GM21367 (cell line): Measurements from ENCODE around the gene ANXA1.
A peak's percentile ranks its signal among the peaks of the same experiment; 100 is the strongest.

Experiments used
- ATAC-seq: cut with Tn5 transposase; IDR thresholded peaks from one replicate; pipeline ENCODE4 v1.9.1; 2021; ENCODE audit not compliant: unreplicated experiment

Gene ANXA1, protein sequence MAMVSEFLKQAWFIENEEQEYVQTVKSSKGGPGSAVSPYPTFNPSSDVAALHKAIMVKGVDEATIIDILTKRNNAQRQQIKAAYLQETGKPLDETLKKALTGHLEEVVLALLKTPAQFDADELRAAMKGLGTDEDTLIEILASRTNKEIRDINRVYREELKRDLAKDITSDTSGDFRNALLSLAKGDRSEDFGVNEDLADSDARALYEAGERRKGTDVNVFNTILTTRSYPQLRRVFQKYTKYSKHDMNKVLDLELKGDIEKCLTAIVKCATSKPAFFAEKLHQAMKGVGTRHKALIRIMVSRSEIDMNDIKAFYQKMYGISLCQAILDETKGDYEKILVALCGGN

DNA sequence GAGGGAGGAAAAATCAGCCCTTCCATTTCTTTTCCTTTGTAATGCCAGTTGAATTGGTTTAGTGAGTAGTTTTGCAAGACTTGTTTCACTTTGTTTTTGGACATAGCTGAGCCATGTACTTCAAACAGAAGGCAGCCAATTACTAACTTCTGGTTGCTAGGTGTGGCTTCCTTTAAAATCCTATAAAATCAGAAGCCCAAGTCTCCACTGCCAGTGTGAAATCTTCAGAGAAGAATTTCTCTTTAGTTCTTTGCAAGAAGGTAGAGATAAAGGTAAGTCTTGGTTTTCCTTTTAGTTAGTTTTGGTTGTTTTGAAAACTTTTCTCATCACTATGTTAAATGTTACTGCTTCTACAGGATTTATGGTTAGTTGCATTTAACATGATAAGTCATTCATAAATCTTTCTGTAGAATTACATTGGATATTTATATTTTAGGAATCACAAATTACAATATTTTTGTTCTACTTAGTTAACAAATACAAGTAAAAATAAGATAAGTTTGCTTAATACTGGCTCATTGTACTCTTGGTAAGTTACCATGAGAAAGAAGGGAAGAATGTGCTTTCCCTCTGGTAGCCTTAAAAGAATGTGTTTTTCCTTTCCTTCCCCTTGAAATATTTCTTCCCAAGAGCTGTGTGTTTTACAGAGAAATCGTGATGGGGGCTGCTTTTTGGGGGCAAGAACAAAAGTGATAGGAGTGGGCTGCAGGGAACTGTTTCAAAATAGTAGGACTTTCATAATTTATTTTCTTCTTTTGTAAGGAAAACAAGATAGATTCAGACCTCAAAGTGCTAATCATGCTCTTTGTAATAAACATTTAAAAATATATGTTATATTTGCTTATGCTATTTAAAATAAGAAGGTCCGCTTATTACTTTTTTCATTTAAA, at the start of gene ANXA1:
TSS of gene ANXA1 (plus strand) at position 213 of the 890 bp plus-strand sequence. CDS start 6,671 bp downstream, outside the sequence.
- no peak for ATAC-seq

DNA sequence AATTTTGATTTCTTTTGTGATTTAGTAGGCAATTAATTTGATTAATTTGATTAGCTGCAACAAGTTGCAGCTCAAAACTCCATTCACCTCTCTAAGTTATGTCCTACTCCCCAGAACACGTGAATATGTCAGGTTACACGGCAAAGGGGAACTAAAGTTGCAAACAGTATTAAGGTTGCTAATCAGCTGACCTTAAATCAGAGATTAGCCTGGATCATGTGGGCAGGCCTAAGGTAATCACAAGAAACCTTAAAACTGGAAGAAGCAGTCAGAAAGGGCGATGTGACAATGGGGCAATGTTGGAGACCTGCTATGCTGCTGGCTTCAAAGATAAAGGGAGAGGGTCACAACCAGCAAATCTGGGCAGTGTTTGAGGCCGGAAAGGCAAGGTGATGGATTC, 47.3 kb upstream of the ANXA1 start:
- no peak for ATAC-seq

DNA sequence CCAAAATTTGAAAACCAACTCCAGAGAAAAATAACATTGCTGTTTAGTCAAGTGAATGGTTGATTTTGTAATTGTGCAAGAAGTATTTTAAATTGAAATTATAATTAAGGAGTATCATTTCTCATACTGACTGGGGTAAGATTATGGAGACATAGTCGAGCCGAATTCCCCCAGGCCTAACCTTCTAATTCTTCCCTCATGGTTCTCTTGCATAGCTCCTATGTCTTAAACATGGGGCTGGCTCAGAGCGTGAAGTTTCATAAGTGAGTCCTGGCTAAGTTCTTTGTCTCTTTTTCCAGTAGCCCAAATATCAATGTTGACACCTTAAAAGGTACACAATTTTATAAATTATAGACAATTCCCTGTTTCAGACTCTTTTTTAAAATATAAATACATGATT, 46.7 kb upstream of the ANXA1 start:
- no peak for ATAC-seq

DNA sequence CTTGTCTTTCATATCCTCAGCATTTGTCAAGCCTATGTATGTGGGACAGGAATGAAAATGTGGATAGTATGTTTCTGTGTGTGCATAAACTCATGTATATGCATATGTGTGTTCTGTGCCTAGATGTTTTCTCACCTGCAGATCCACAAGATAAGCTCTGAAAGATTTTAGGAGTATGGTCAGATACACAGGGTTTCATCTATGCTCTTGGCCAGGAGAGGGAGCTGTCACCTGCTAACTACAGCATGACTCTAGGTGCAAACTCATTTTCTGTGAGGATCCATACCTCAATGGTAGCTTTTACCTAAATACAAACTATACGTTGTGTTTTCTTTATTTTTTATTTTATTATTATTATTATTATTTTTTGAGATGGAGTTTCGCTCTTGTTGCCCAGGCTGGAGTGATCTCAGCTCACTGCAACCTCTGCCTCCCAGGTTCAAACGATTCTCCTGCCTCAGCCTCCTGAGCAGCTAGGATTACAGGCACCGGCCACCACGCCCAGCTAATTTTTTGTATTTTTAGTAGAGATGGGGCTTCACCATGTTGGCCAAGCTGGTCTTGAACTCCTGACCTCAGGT, 44.1 kb upstream of the ANXA1 start:
- peak; percentile 96 for ATAC-seq

DNA sequence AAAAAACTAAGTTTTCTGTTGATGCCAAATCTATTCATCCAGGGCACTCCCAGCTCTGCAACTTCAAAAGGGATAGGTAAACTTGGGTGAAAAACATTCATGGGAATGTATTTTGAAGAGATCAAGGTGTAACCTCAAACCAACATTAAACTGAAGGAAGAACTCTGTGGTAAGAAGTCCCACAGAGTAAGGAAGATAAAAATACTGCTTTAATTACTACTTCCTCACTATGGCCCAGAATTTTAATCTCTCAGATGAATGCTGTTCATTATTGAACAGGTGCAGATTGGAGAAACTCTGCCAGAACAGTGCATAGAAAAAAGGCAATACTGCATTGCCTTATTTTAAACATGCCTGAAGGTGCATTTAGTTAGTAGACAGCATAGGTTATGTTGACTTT, 37.6 kb upstream of the ANXA1 start:
- no peak for ATAC-seq

DNA sequence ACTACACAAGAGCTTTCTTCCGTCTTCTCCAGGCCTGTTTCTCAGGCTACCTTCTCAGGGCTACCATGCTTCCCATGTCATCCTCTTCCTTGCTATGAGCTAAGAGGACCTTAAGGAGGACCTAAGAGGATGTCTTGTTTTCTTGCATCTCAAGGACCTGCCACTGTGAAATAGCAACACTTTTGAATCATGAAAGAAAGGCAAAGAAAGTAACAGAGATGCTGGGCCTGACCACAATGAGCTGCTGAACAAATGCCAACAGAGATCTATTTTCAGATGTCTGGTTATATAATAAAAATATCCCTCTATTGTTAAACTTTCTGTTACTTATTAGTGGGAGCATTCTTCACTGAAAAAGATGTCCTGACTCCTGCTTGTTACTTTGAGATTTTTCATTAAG, 36.7 kb upstream of the ANXA1 start:
- no peak for ATAC-seq

DNA sequence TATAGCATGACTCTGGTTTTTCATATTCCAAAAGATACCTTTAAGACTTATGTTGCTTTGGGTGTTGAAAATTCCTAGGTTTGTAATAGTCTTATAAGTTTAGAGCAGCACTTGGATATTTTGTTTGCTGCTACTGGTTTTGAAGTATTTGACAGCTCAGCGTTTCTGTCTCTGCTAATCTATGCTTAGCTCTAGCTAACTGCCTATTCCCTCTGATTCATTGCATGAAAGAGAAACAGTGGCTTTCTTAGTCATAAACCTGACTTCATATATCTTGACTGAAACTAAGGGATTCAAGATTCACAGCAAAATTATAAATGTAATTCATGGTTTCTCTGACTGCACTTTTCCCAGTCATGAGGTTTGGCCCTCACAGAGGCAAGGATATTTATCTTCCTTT, 35.6 kb upstream of the ANXA1 start:
- no peak for ATAC-seq

DNA sequence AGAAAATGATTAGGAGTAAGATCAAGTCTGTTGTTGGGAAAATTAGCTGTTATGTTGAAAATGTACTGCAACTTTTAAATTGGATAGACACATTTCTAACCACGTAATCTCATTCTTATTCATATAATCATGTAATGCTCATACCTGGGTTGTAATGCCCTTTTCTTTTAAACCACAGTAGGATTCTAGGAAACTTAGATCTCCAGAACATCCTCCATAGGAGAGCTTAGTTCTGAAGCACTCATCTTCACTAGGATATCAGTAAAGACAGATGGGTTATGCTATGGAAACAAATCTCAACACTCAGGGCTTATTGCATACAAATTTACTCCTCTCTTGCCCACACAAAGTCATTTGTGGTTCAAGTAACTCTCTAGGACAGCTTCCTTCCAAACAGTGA, 34.8 kb upstream of the ANXA1 start:
- ATAC-seq = no peak

DNA sequence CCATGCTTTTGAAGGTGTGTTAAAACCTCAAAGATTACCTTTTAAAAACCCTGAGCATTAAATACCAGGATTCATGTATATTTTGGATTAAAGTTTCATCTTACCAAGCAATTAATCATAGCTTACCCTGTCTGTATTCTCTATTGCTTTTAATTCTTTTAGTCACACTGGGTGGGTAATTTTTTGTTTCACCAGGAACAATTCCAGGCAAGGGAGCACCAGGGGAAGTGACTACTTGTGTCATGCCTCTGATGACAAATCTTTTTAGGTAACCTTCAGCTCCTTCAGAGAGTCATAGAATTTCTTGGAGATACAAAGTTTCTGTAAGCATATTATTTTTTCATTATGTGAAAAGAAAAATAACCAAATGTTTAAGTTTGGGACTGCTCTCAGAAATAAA, 33.4 kb upstream of the ANXA1 start:
- no peak for ATAC-seq

DNA sequence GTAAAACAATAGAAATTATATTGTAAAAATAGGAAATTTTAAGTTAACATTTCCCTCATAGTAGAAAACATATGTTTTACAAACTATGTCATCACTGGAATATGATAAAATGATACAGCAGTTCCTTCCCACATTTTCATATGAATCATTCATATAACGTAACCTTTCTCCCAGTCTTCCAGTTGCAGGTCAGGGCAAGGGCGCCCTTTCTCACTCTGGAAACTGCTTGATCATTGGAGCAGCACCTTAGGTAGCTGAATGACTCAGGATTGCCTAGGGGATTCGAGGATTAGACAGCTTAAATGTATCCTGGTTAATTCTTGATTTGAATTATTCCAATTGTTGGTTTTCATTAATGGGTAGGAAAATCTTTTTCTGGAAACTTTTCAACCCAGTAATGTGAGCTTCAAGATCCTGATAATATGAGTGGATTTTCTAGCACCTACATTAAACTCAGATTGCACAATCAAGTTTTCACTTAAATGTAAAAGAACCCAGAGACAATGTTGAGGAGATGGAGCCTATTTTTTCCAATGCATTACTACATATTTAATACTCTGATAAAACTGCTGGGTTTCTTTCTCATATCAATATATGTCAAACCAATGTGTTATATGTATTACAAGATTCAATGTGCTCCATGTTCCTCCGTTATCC, 32.6 kb upstream of the ANXA1 start:
- ATAC-seq = no peak

DNA sequence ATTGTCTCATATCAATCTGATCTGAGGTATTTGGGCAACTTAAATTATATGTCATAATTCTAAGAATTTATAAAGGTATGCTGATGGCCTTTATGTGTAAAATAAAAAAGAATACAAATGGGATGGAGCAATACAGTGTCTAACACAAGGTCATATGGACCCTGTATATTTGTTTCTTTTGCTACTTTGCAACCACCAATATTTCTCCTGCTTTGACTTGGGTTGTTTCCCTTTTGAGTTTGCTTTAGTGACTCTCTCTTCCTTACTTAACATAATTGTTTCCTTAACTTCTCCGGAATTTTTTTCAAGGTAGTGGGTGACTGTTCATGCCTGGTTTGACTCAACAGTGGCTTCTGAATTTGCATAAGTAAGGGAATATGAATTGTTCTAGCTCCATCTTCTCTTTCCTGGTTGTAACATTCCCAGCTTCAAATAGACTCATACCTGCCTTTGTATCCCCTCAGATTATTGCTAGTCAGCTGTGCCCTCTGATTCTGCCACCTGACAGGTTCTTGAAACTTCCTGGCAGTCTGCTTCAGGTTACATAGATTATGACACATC, 30.2 kb upstream of the ANXA1 start:
- no peak for ATAC-seq

DNA sequence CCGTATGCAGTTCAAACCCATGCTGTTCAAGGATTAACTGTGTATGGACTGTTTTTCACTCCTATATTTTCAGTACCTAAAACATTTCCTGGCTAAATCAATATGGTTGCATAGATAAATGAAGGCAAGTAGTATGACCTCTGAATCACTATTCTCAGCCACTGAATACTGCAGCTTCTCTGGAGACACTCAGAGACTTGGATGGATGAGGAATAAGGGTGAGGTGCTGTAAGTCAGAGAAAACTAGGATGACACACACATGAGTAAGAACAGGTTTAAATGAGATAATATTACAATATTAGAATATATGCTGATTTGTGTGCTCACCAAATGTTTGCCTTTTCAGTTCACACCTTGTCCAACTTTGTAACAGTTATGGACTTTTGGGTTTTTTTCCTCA, 26.0 kb upstream of the ANXA1 start:
- ATAC-seq = no peak

DNA sequence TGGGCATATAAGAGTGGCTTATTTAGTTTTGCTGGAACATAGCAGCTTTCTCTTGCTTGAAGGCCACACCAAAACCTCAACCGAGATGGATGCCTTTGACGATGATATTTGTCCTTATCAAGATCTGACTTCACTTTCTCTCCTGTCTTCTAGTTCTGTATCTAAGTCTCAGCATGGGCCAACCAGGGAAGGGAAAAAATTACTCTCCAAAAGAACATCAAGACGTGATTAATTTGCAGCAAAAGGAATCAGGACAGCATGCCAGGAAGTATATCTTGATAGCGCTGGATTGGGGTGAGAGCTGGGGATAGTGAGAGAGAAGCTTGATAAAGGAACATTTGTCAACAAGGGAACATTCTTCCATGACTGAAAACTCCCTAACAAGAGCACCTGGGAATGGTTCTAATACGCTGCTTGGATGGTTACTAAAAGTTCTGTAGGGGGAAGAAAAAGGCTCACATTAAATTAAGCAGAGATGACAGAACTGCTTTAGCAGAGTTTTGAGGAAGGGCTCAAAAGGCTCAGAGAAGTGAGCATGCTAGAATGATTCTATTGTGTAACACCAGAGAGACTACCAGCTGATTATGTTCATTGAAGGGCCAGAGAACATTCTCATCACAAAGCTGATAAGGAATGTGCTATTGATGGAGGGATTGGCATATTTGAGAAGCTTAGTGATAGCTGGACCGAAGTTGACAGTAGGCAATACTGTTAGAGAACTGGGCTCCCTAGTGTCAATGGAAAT, 21.6 kb upstream of the ANXA1 start:
- no peak for ATAC-seq

DNA sequence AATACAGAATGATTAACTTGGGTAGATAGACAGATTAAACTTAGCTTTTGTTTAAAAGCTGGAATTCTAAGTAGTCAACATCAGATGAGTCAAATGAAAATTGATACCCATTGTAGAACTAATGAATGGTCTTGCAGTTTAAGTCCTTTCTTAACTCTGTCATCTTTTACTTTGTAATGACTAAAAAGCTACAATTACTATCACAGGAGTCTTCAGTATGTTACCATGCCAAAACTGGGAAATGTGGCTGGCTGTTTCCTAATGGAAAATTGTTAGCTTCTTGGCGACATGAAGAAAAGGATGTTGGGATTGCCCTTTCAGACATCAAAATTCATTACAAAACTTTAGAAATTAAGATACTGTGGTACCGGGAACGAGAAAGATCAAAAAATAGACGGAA, 20.2 kb upstream of the ANXA1 start:
- ATAC-seq = no peak

DNA sequence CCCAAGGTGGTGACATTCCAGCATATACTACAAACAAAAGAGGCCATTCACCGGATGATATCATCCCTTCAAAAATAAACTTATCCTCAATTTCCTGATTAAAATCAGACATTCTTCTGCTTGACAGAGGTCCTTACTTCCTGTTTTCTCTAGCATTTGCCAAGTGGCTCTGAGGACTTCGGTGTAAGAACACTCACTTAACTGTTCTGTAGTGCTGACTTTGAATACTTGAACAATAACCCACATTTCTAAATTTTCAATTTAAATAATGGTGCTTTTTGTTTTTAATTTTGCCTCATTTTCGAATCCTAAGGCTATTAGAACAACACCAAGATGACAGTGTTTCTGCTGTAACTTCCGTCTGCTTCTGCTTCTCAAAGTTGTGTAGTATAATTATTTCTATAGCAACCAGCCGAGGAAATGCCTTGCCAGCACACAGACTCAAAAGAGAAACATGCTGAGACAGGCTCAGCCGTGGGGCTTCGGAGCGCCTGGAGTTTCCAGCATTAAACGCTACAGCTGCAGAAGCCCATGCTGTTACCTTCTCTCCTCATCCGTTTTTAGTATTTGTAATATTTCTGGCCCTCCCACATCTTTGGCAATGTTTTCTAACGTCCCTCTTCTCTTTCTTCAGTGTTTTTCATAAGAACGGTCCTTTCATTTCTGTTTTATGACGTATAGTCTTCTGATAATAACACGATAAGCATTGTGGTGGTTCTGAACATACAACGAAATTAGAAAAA, 19.5 kb upstream of the ANXA1 start:
- ATAC-seq = peak; percentile 92

DNA sequence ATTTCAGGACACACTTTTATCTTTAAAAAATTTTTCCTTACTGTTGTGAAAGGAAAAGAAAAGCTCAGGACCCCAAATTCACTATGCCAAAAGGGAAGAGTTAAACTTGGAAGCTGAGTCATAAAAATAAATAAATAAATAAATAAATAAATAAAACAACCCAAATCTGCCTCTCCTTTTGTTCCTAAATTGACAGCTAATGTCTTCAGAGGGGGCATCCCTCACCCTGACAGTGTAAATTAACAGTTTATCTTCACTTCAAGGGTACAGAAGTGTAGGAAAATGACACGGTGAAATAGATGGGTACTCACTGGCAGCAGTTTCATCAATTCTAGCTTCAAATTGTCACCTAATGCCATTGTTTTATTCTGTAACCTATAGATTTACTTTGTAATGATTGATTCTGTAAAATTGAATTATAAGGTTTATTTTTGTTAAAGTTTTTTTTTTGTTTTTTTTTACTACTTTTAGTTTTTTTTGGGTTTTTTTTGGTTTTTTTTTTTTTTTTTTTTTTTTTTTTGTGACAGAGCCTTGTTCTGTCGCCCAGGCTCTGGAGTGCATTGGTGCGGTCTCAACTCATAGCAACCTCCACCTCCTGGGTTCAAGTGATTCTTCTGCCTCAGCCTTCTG, 18.5 kb upstream of the ANXA1 start:
- ATAC-seq = no peak

DNA sequence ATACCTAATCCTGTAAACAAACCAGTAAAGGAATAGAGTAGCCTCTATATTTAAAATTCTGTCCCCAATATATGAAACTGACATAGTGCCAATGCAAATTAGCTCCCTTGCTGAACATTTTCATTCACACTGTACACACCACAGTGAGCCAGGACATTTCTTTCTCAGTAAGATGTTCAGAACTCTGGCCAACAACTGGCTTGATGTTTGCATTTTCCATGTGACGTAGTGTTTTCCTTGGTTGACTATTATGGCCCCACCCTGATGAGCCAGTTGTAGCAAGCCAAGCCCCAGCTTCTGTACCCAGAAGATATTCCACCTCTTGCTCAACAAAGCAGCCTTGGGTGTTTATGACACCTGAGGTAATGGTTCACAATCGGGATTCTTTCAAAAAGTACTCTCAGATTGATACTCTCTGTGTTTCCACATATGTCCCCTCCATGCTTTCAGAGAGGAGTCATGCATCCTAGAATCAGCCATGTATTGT, 17.7 kb upstream of the ANXA1 start:
- ATAC-seq = peak; percentile 54

DNA sequence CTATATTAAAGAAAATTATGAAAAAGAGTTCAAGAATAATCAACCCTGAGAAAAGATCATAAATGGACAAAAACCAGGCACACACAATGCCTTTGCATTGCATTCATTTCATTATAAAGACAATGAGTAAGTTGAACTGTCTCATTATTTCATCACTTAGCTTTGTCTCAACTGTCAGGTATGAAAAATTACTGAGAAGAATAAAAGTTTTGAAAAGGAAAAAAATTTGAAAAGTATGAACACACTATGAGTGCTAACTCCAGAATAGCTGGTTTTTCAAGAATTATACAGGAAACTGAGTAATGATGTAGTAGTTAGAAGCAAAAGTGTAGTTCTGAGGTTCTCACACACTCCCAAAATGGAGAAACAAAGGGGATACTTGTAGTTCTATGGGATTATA, 16.3 kb upstream of the ANXA1 start:
- no peak for ATAC-seq

DNA sequence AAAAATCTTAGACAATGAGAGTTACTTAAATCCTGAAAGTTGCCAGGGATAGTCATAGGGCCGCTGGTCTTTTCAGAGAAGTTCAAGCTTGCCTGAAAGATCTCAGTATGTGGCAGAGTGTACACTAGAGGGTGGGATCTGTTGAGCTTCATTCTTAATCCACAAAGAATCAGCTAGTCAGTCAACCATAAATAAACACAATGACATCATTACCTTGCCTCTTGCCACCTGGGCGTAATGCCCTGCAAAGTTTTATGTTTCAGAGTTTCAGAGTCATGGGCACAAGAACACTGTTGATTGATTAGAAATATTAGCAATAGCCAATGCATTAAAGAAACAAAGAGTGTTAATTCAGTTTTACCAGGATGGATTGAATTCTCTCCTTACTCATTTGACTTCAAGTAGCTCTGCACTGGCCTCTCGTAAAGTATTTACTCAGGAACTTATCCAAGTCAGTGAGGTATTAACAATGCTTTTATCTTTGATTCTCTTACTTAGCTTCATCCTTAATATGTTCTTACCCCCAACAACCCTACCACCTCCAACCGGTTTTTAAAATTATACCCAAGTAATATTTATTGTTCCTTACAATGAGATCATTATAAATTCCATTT, 14.3 kb upstream of the ANXA1 start:
- no peak for ATAC-seq
